H1 (cell line): Measurements from ENCODE around the gene ABL1. TPM values are rescaled to one million over a fixed set of nuclear protein-coding genes. Genes with fewer than 3 reads are reported as not detected.
A peak's percentile ranks its signal among the peaks of the same experiment; 100 is the strongest.

Source experiments
- CTCF ChIA-PET: fragments of 300-600 bp; sonication (Branson Sonifier 250); formaldehyde crosslinking; loops from one replicate; lab custom pipeline; 2021; ENCODE audit not compliant: partially characterized antibody; lab: Charles Lee
- POLR2A ChIA-PET: fragments of 300-600 bp; sonication (Branson Sonifier 250); formaldehyde crosslinking; loops from one replicate; lab custom pipeline; 2021; ENCODE audit warnings: inconsistent platforms; ENCODE audit not compliant: partially characterized antibody; lab: Charles Lee
- DNase-seq, 2 experiments: peaks; one replicate each; pipeline versions ENCODE4 v3.0.0 to v3.0.0-alpha.2; 2010 to 2022; ENCODE audit warnings: low spot score in 2 of 2, low read depth in 1 of 2, mixed read lengths in 1 of 2
- FAIRE-seq: peaks from 2 replicates; lab custom pipeline; 2011; peaks lifted over from hg19 to GRCh38; lab: Jason Lieb, UNC
- H2AFZ ChIP-seq: 2 replicates; pipeline ENCODE4 v1.8.1; 2012; ENCODE audit warnings: low read length, inconsistent platforms
- H2AK5ac ChIP-seq: 2 replicates; pipeline ENCODE4 v1.6.1; 2013; ENCODE audit warnings: low read depth, low read length
- H2BK120ac ChIP-seq: replicated peaks from 2 replicates; pipeline ENCODE3; 2013; ENCODE audit warnings: low read depth, low read length, inconsistent platforms
- H2BK12ac ChIP-seq: 2 replicates; pipeline ENCODE4 v1.6.1; 2013; ENCODE audit warnings: low read depth, low read length
- H2BK15ac ChIP-seq: 2 replicates; pipeline ENCODE4 v1.6.1; 2013; ENCODE audit warnings: low read length
- H2BK20ac ChIP-seq: 2 replicates; pipeline ENCODE4 v1.6.1; 2013; ENCODE audit warnings: low read length
- H2BK5ac ChIP-seq: 2 replicates; pipeline ENCODE4 v1.6.1; 2013; ENCODE audit warnings: low read depth, low read length
- H3K14ac ChIP-seq: 2 replicates; pipeline ENCODE4 v1.6.1; 2013; ENCODE audit warnings: inconsistent platforms; ENCODE audit not compliant: insufficient read length
- H3K18ac ChIP-seq: 2 replicates; pipeline ENCODE4 v1.6.1; 2013; ENCODE audit warnings: low read length; ENCODE audit errors: extremely low read depth
- H3K23ac ChIP-seq: 2 replicates; pipeline ENCODE4 v1.6.1; 2013; ENCODE audit warnings: inconsistent platforms; ENCODE audit not compliant: insufficient read length
- H3K23me2 ChIP-seq: 2 replicates; pipeline ENCODE4 v1.6.1; 2013; ENCODE audit warnings: low read depth, low read length
- H3K27ac ChIP-seq: 2 replicates; pipeline ENCODE4 v1.6.1; 2011; ENCODE audit warnings: low read depth, low read length, inconsistent platforms
- H3K27me3 ChIP-seq, 4 experiments: replicated peaks in 1 of 4; 1 replicate in 1 of 4; 2 replicates in 3 of 4; pipeline versions ENCODE4 v1.6.1 to v1.8.1; 2011 to 2013; ENCODE audit warnings: low read length in 3 of 4, mild to moderate bottlenecking in 3 of 4, inconsistent platforms in 2 of 4, mixed read lengths in 2 of 4, moderate library complexity in 1 of 4; ENCODE audit not compliant: control insufficient read depth in 3 of 4, insufficient read depth in 3 of 4; ENCODE audit errors: extremely low read depth in 1 of 4
- H3K36me3 ChIP-seq, 4 experiments: 2 replicates each; pipeline versions ENCODE4 v1.6.1 to v1.8.1; 2011 to 2013; ENCODE audit warnings: mild to moderate bottlenecking in 4 of 4, low read length in 3 of 4, moderate library complexity in 2 of 4, control low read depth in 1 of 4, inconsistent platforms in 1 of 4; ENCODE audit not compliant: insufficient read depth in 4 of 4, control insufficient read depth in 2 of 4
- H3K4ac ChIP-seq: replicated peaks from 2 replicates; pipeline ENCODE3; 2013; ENCODE audit warnings: low read length, low read depth, mixed read lengths, inconsistent platforms; ENCODE audit not compliant: insufficient read length
- H3K4me1 ChIP-seq, 4 experiments: replicated peaks in 1 of 4; 1 replicate in 1 of 4; 2 replicates in 3 of 4; pipeline versions ENCODE4 v1.6.1 to v1.8.1; 2011 to 2013; ENCODE audit warnings: low read length in 3 of 4, inconsistent platforms in 2 of 4, mixed read lengths in 1 of 4; ENCODE audit not compliant: insufficient read depth in 4 of 4, control insufficient read depth in 3 of 4
- H3K4me2 ChIP-seq, 2 experiments: 2 replicates each; pipeline versions ENCODE4 v1.6.1 to v1.8.1; 2011 to 2013; ENCODE audit warnings: low read depth in 2 of 2, low read length in 2 of 2, control low read depth in 1 of 2, inconsistent platforms in 1 of 2, mild to moderate bottlenecking in 1 of 2; ENCODE audit not compliant: insufficient read depth in 1 of 2
- H3K4me3 ChIP-seq, 4 experiments: fragments of 200-600, 300-600 bp in 1 of 4; sonication (generic), shearing (Covaris generic), sonication (Bioruptor Twin) in 1 of 4; 2 replicates each; pipeline versions ENCODE4 v1.5.1 to v1.8.1; 2011 to 2016; ENCODE audit warnings: low read length in 4 of 4, low read depth in 3 of 4, control low read depth in 2 of 4, inconsistent platforms in 2 of 4, mild to moderate bottlenecking in 2 of 4, mixed read lengths in 1 of 4, moderate library complexity in 1 of 4; ENCODE audit not compliant: insufficient read depth in 2 of 4; ENCODE audit errors: extremely low read depth in 1 of 4
- H3K56ac ChIP-seq: replicated peaks from 2 replicates; pipeline ENCODE3; 2013; ENCODE audit warnings: low read depth, mild to moderate bottlenecking, mixed read lengths, low read length, inconsistent platforms; ENCODE audit not compliant: insufficient read length
- H3K79me1 ChIP-seq: 2 replicates; pipeline ENCODE4 v1.6.1; 2013; ENCODE audit warnings: low read depth, low read length, control low read depth
- H3K79me2 ChIP-seq, 2 experiments: 2 replicates each; pipeline versions ENCODE4 v1.6.1 to v1.8.1; 2012 to 2013; ENCODE audit warnings: low read length in 2 of 2, mild to moderate bottlenecking in 2 of 2, inconsistent platforms in 1 of 2; ENCODE audit not compliant: insufficient read depth in 2 of 2, control insufficient read depth in 1 of 2
- H3K9ac ChIP-seq, 4 experiments: replicated peaks in 1 of 4; 1 replicate in 1 of 4; 2 replicates in 3 of 4; pipeline versions ENCODE4 v1.6.1 to v1.8.1; 2011 to 2013; ENCODE audit warnings: low read depth in 3 of 4, low read length in 3 of 4, control low read depth in 2 of 4, mild to moderate bottlenecking in 2 of 4, moderate library complexity in 2 of 4, inconsistent platforms in 1 of 4; ENCODE audit errors: extremely low read depth in 1 of 4
- H3K9me3 ChIP-seq, 2 experiments: 2 replicates each; pipeline versions ENCODE4 v1.6.1 to v1.8.1; 2012 to 2013; ENCODE audit warnings: mild to moderate bottlenecking in 2 of 2, moderate library complexity in 2 of 2, control low read depth in 1 of 2, inconsistent platforms in 1 of 2, low read depth in 1 of 2, low read length in 1 of 2, mixed read lengths in 1 of 2; ENCODE audit not compliant: insufficient read depth in 2 of 2
- H4K20me1 ChIP-seq, 2 experiments: replicated peaks in 1 of 2; 2 replicates each; pipeline versions ENCODE3 to v1.8.1; 2011 to 2013; ENCODE audit warnings: inconsistent platforms in 2 of 2, low read length in 2 of 2, mild to moderate bottlenecking in 1 of 2; ENCODE audit not compliant: insufficient read depth in 2 of 2, control insufficient read depth in 1 of 2
- H4K5ac ChIP-seq: 2 replicates; pipeline ENCODE4 v1.6.1; 2013; ENCODE audit warnings: low read length, low read depth, mixed read lengths, inconsistent platforms; ENCODE audit not compliant: insufficient read length
- H4K8ac ChIP-seq: 2 replicates; pipeline ENCODE4 v1.8.0; 2013; ENCODE audit warnings: mild to moderate bottlenecking, moderate library complexity, low read length, inconsistent platforms; ENCODE audit not compliant: insufficient read depth; ENCODE audit errors: extremely low read depth
- H4K91ac ChIP-seq: replicated peaks from 2 replicates; pipeline ENCODE3; 2013; ENCODE audit warnings: low read length, mixed read lengths, inconsistent platforms; ENCODE audit not compliant: insufficient read length
- BCL11A ChIP-seq, 2 experiments: IDR thresholded peaks; one replicate each; pipeline ENCODE4 v1.6.1; 2011; ENCODE audit warnings: low read depth in 2 of 2, low read length in 2 of 2, mild to moderate bottlenecking in 2 of 2
- CREB1 ChIP-seq: IDR thresholded peaks from 2 replicates; pipeline ENCODE4 v1.6.1; 2012; ENCODE audit warnings: inconsistent platforms
- CTCF ChIP-seq, 3 experiments: IDR thresholded peaks; 1 replicate in 2 of 3; 2 replicates in 1 of 3; pipeline versions ENCODE4 v1.5.1 to v1.6.1; 2011; ENCODE audit warnings: low read length in 3 of 3, mild to moderate bottlenecking in 3 of 3, inconsistent platforms in 2 of 3, low read depth in 1 of 3, moderate library complexity in 1 of 3; ENCODE audit not compliant: insufficient read depth in 1 of 3; ENCODE audit errors: control extremely low read depth in 1 of 3
- MAX ChIP-seq: IDR thresholded peaks from 2 replicates; pipeline ENCODE4 v1.6.1; 2012; ENCODE audit warnings: inconsistent platforms
- WGBS, 2 experiments: shearing (Covaris generic) in 1 of 2; methylation state at CpG; one replicate each; pipeline versions ENCODE4 v1.1.6 to v1.1.7; 2013 to 2015; ENCODE audit warnings: low lambda C conversion rate in 2 of 2, mixed read lengths in 2 of 2, inconsistent platforms in 1 of 2, low coverage in 1 of 2, missing lambda C conversion rate in 1 of 2; ENCODE audit not compliant: insufficient replicate concordance in 2 of 2, insufficient coverage in 1 of 2, insufficient read length in 1 of 2; ENCODE audit errors: extremely low coverage in 1 of 2, missing lambda C conversion rate in 1 of 2; 5-methylcytosine and 5-hydroxymethylcytosine counted together
- polyA plus RNA-seq, 7 experiments: library from polyadenylated mRNA; depleted of rRNA in 3 of 7; stranded (reverse) in 5 of 7; unstranded in 2 of 7; fragments of >200 nt in 5 of 7; fragments of 200-250 nt in 2 of 7; gene quantifications; 1 replicate in 5 of 7; 2 replicates in 1 of 7; 4 replicates in 1 of 7; pipeline versions ENCODE4 v1.2.1 to v1.2.3, GENCODE V29; 2011 to 2013; ENCODE audit warnings: missing spikeins in 2 of 7, mixed read lengths in 2 of 7
- total RNA-seq: library from RNA; stranded (reverse); fragmentation: NEBNext Ultra II Directional; extraction: Animal tissue kit (Norgen Biotek cat#: 25700); gene quantifications from 2 replicates; pipeline ENCODE4 v1.2.1, GENCODE V29; 2021

ABL1 gene
- total and polyA plus RNA-seq, 2 of the 8 experiments (the other 6 are each of a cell fraction or from before 2014, with no cell fraction given): 35.3 to 104 TPM

GRCh38 chr9:130896233-130897014, 61.4 kb downstream of the ABL1 start, which contains the start of gene QRFP:
Gene QRFP (minus strand): TSS chr9:130896812. CDS start chr9:130893838, 2,974 bp downstream.
- H3K4me1 ChIP-seq: peaks cover 0 to 3% (median 0%) of the 10 kb centered on the region in 4 experiments; a peak in 3 of 7 replicates
- H3K36me3 ChIP-seq: peaks cover 0 to 3% (median 0%) of the 10 kb centered on the region in 4 experiments; a peak in 1 of 8 replicates
- no peak within 1 kb of the TSS; the same call in 1 of the 2 replicates for H2BK12ac ChIP-seq
- H4K8ac ChIP-seq: no peak within 1 kb of the TSS; the same call in 1 of the 2 replicates
- no peaks in the 10 kb centered on the region for H3K9me3 ChIP-seq
- no peak within 1 kb of the TSS for H3K9ac ChIP-seq
- no peaks in the 10 kb centered on the region for H3K79me2 ChIP-seq
- H3K23ac ChIP-seq: no peak within 1 kb of the TSS
- 91% methylated on average over 26 of the region's 27 CpGs; no CpG with 5 or more reads in 1 of the 2 experiments for WGBS, 2 experiments
- no peak within 1 kb of the TSS for H3K14ac ChIP-seq
- H2AK5ac ChIP-seq: no peak within 1 kb of the TSS
- no peaks in the 10 kb centered on the region for H3K27me3 ChIP-seq
- no peaks in the 10 kb centered on the region for H3K23me2 ChIP-seq
- H2AFZ ChIP-seq: no peak within 1 kb of the TSS
- H3K4me3 ChIP-seq: no peak within 1 kb of the TSS
- no peak within 1 kb of the TSS for H4K91ac ChIP-seq
- H2BK15ac ChIP-seq: no peak within 1 kb of the TSS
- H3K18ac ChIP-seq: no peak within 1 kb of the TSS
- H4K5ac ChIP-seq: no peak within 1 kb of the TSS
- DNase-seq (peak in 1 of 2 experiments; percentile 55), FAIRE-seq (no peak)
- H2BK20ac ChIP-seq: no peak within 1 kb of the TSS
- POLR2A ChIA-PET: interaction anchor here (0.7 to 1.4 kb wide), 4 partner anchors 15 to 86 kb away, joined by 3 read pairs; no protein-coding TSS in a partner anchor
- H3K4ac ChIP-seq: no peak within 1 kb of the TSS
- H3K79me1 ChIP-seq: no peaks in the 10 kb centered on the region
- no peak within 1 kb of the TSS for H2BK120ac ChIP-seq
- no peak within 1 kb of the TSS for H3K4me2 ChIP-seq
- CTCF ChIA-PET: interaction anchor here (0.9 to 8.2 kb wide), 5 partner anchors 9 to 102 kb away, joined by 3 to 49 read pairs (median 3); no protein-coding TSS in a partner anchor
- H3K27ac ChIP-seq: no peak within 1 kb of the TSS
- no peak within 1 kb of the TSS for H2BK5ac ChIP-seq
- no peak within 1 kb of the TSS for H3K56ac ChIP-seq
- H4K20me1 ChIP-seq: peaks cover 2 to 4% of the 10 kb centered on the region in 2 experiments
- no peak for TF ChIP-seq BCL11A (IDR thresholded peaks at IDR 0.05; ENCODE audit: low read depth in 2 of 2, low read length in 2 of 2)
- no peak for TF ChIP-seq CTCF (IDR thresholded peaks at IDR 0.05; ENCODE audit: control extremely low read depth in 1 of 3, insufficient read depth in 1 of 3, low read depth in 1 of 3, low read length in 3 of 3)
- TF ChIP-seq MAX: no peak
- no peak for TF ChIP-seq CREB1
